LHCN-M2 (cell line): ENCODE data around the gene LCE3D. TPM values are rescaled to one million over a fixed set of nuclear protein-coding genes. Genes with fewer than 3 reads are reported as not detected.

Source experiments
- total RNA-seq: library from RNA; depleted of rRNA; stranded (reverse); fragments of >200 nt; gene quantifications from 2 replicates; pipeline ENCODE4 v1.2.3, GENCODE V29; 2014; rRNA removed

LCE3D gene
- total RNA-seq, 1 experiment from 2014 or later: 0.69 TPM

Other genes starting within 250 kb of the LCE3D start
- not detected in 2 replicates for gene FLG2, start 220.5 kb downstream of the LCE3D start, total RNA-seq
- not detected in 2 replicates for gene CRNN, start 166.3 kb downstream of the LCE3D start, total RNA-seq
- not detected in 2 replicates for gene LCE5A, start 69.7 kb downstream of the LCE3D start, total RNA-seq
- gene CRCT1, start 66.0 kb downstream of the LCE3D start, total RNA-seq: not detected in 2 replicates
- gene LCE3E, start 13.7 kb downstream of the LCE3D start, total RNA-seq: not detected in 2 replicates
- gene LCE3C, start 19.7 kb upstream of the LCE3D start, total RNA-seq: not detected in 2 replicates
- gene LCE3B, start 33.3 kb upstream of the LCE3D start, total RNA-seq: not detected in 2 replicates
- not detected in 2 replicates for gene LCE3A, start 42.6 kb upstream of the LCE3D start, total RNA-seq
- gene LCE2D, start 82.9 kb upstream of the LCE3D start, total RNA-seq: not detected in 2 replicates
- gene LCE2C, start 94.8 kb upstream of the LCE3D start, total RNA-seq: not detected in 2 replicates
- not detected in 2 replicates for gene LCE2B, start 105.6 kb upstream of the LCE3D start, total RNA-seq
- not detected in 2 replicates for gene LCE2A, start 117.8 kb upstream of the LCE3D start, total RNA-seq
- not detected in 2 replicates for gene LCE4A, start 127.6 kb upstream of the LCE3D start, total RNA-seq
- gene KPRP, start 177.5 kb upstream of the LCE3D start, total RNA-seq: 0.13 TPM in 1 of 2 replicates, not detected in the other
- not detected in 2 replicates for gene LCE1F, start 194.6 kb upstream of the LCE3D start, total RNA-seq
- gene LCE1E, start 205.7 kb upstream of the LCE3D start, total RNA-seq: not detected in 2 replicates
- not detected in 2 replicates for gene LCE1D, start 216.2 kb upstream of the LCE3D start, total RNA-seq
- not detected in 2 replicates for gene LCE1C, start 226.1 kb upstream of the LCE3D start, total RNA-seq
- gene LCE1B, start 231.5 kb upstream of the LCE3D start, total RNA-seq: not detected in 2 replicates
- not detected in 2 replicates for gene LCE1A, start 247.0 kb upstream of the LCE3D start, total RNA-seq